GM23248 (cell line): ENCODE data around the gene MTUS2.

ENCODE experiments used
- EZH2 ChIP-seq: fragments of 200-600 bp; sonication (generic); IDR thresholded peaks from 2 replicates; pipeline ENCODE4 v1.6.1; 2018; ENCODE audit warnings: antibody characterized with exemption, mild to moderate bottlenecking; ENCODE audit not compliant: insufficient read depth, poor library complexity, severe bottlenecking
- EZH2phosphoT487 ChIP-seq: fragments of 200-600 bp; sonication (generic); IDR thresholded peaks from 2 replicates; pipeline ENCODE4 v1.6.1; 2018; ENCODE audit warnings: antibody characterized with exemption, moderate library complexity, mild to moderate bottlenecking, low read depth; ENCODE audit not compliant: insufficient read depth

- TF ChIP-seq EZH2 (no peak), EZH2phosphoT487 (no peak)
Measured at GRCh38 chr13:29536853-29537252, 716.7 kb downstream of the MTUS2 start.
